Coronary artery (tissue), 2 donors: ENCODE results near the gene KCNJ10.

ENCODE experiments used
- DNase-seq: peaks from one replicate; pipeline ENCODE4 v3.0.0-alpha.2; 2017; ENCODE audit warnings: low spot score
- H3K27ac ChIP-seq, 2 donors: fragments of 200-600 bp; sonication (generic); one replicate each; pipeline ENCODE4 v1.5.1; 2016 to 2019
- H3K4me3 ChIP-seq: fragments of 200-600 bp; sonication (generic); 2 replicates; pipeline ENCODE4 v1.5.1; 2016; ENCODE audit warnings: mild to moderate bottlenecking, moderate library complexity
- CTCF ChIP-seq: fragments of 200-600 bp; sonication (generic); IDR thresholded peaks from one replicate; pipeline ENCODE4 v1.5.1; 2019; ENCODE audit warnings: antibody characterized with exemption

Gene KCNJ10

GRCh38 chr1:160098852-160099561 lies 29.0 kb upstream of the KCNJ10 start:
- peak; percentile 98 for DNase-seq
- no peak for TF ChIP-seq CTCF
- peak overlapping the region; percentile 93 to 98 for H3K27ac ChIP-seq
- peak overlapping the region; percentile 95 for H3K4me3 ChIP-seq

- H3K4me3 ChIP-seq, result peak within 1 kb of the TSS; percentile 95
- TF ChIP-seq CTCF, result no peak
- peak; percentile 93 for DNase-seq
- peak within 1 kb of the TSS; percentile 93 to 98 for H3K27ac ChIP-seq
Observed at GRCh38 chr1:160097911-160098851, 28.2 kb upstream of the KCNJ10 start, which contains the start of gene IGSF8. Gene IGSF8 (minus strand): TSS chr1:160098619. CDS start chr1:160098472, 147 bp downstream.

DNA sequence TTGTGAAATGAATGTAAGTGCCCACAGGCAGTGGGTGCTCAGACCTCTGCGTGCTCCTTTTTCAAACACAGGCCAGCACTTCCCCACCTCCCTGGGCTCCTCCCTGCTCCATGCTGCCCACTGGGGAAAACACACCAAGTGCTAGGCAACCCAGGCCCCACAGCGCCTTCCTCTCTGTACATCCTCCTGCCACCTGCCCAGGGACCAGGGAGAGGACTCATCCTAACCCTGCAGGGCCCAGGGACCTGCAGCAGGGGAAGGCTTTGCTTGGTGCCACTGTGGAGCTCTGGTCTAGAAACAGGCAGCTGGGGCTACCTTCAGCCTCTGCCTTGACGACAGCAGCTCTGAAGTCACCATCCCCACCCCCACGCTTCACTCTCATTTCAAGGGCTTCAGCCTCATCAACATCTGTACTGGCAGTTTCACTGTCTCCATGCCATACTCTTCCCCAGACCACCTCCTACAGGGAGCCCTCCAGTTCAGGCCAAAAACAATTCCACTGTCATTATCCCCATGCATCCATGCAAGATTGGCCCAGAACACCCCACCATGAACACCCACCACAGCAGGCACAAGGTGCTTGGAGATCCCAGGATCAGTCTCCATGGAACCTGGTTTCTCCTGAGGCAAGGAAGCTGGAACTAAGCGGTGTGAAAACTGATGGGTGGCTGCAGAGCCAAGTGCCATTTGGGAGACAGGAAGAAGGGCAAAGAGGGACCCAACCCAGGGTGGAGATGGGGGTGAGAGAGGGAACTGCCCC lies 27.4 kb upstream of the KCNJ10 start:
- H3K4me3 ChIP-seq, result peak overlapping the region; percentile 95
- DNase-seq, result no peak
- TF ChIP-seq CTCF, result no peak
- peak overlapping the region; percentile 93 to 98 for H3K27ac ChIP-seq

GRCh38 chr1:160096274-160097116 lies 26.5 kb upstream of the KCNJ10 start:
- no peak for TF ChIP-seq CTCF
- Histone ChIP-seq H3K27ac (peak overlapping the region; percentile 93 to 98), H3K4me3 (peak overlapping the region; percentile 95)
- no peak for DNase-seq

DNA sequence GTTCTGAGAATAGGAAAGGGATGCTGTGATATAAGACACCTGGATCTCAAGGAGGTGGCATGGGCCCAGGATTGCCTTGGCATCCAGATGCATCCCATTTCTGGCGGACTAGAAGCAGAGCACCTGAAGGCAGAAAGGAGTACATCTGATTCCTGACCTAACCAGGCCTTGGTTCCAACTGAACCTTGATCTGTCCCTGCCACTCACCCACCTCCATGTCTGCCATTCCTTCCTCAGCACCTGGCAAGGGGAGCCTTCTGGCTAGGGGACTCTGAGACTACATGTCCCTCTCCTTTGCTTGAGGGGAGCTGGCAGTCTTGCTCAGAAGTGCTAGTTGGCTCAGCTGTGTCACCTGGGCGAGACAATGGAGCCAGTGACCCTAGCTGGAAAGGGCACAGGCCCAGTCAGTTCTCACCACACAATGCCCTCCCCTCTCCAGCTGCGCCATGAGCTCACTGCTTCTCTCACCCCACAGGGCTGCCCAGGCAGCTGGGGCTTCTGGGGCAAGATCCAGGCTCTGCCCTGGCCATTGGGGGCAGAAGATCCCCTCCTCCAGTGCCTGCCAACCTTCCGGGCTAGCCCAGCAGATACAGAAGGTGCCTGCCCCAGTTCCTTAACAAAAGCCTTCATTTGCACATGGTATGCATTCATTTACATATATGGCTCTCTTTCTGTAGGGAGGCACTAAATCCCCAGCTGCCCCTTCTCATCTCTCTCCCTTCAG lies 25.6 kb upstream of the KCNJ10 start:
- TF ChIP-seq CTCF, result no peak
- H3K4me3 ChIP-seq, result no peak overlapping the region
- no peak for DNase-seq
- peak overlapping the region; percentile 93 to 98 for H3K27ac ChIP-seq

DNA sequence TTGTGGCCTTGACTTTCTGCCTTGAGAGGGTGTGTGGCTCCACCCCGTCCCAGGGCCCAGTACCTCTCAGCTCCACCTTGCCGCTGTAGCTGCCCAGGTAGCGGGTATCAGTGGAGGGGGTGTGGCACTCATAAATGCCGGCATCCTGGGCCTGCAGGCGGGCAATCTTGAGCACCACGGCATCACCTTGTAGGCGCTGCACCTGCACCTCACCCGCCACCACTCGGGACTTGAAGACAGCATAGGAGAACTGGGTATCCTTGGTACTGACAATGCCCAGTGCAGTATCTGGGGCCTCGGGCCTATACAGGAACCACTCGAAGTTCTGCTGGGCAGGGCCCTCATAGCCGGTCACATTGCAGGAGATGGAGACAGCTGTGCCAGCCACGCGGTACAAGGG lies 24.8 kb upstream of the KCNJ10 start:
- DNase-seq, result no peak
- no peak overlapping the region for H3K27ac ChIP-seq

More for the DNA sequence above, 24.8 kb upstream of the KCNJ10 start:
- TF ChIP-seq CTCF, result no peak
- H3K4me3 ChIP-seq, result no peak overlapping the region
